DMS 273 treated with DMSO at 0.1 percent for 48 hours (cell line): Measurements from ENCODE around the gene RASAL1.

ENCODE experiments used
- DNase-seq: peaks from one replicate; lab custom pipeline; 2025; lab: John Stamatoyannopoulos, UW

RASAL1 gene

DNA sequence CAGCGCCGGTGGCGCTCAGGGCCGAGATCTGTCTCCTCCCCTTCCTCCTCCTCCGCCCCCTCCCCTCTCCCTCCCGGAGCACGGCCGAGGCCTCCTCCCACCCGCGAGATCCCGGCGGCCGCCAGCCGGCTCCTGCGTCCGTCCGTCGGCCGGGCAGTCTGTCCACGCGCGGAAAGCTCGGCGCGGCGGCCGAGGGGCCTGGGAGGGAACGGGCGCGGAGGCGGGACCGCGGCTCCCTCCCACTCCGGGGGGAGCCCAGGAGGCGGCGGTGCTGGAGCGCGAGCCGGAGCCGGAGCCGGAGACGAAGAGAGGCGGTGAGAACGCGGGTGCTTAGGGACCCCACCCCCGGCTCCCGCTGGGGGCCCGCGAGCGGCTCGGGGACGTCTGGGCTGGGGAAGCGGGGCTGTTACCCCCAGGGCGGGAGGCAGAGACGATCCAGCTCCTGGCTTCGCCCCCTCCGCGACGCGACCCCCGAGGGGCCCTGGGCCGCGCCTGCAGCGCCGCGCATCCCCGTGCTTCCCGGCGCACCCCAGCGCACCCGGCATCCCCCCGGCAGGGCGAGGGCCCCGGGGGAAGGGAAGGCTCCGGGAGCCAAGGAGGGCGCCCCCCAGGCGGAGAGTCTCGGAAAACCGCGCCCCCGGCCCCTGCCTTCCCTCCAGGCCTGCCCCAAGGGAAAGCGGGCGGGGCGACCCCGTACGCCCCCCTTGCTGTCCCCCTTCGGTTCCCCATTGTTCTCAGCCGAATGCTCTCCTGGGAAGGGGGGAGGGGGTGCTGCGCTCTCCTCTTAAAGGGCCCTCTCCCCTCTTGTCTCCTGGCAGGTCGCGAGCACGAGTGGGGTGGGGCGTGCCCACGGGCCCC, 78.7 kb downstream of the RASAL1 start, which contains the start of gene DTX1:
Gene DTX1 (plus strand): TSS at position 100 of the 858 bp plus-strand sequence. CDS start 1,463 bp downstream, outside the sequence.
- no peak for DNase-seq

DNA sequence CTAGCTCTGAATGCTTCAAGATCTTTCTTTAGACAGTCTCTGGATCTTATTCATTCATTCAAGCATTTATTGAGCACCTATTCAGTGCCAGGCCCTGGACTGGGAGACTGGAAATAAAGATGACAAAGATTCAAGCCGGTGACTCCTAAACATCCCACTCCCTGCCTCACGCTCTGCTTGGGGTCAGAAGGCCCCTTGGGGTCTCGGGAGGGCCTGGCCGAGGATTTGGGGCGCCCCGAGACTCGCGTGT, 79.3 kb downstream of the RASAL1 start:
- no peak for DNase-seq

DNA sequence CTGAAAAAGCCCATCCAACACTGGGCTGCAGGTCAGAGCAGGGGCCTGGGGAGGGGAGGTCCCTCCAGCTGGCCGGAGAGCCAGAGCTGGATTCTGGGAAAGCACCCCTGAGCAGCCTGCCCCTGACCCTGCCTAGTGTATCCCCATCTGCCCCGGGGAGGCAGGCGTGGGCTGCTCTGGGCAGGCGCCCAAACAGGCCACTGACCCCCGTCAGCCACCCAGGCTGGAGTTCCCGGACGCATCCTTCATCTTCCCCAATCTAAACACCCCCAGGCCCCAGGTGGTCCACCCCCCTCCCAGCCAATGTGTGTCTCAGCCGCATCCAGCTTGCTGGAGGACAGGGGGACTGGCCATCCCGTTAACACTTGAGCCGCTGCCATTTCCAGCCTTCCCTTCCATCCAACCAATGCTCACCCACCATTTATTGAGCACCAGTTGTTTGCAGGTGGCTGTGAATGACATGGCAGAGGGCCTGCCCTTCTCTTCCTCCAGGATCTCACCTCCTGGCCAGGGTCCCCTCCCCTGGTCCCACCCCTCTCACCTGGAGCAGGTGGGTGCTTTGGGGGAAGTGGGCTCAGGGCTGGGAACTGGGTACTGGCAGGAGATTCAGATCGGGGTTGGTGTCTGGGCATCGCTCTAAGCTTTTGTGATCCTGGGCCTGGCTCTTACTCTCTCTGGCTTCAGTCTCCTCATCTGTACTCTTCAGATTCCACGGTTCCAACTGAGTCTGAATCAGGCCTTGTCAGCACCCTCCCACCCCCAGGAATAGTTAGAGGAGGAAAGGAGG, 79.8 kb downstream of the RASAL1 start:
- DNase-seq: no peak

GRCh38 chr12:113054948-113055486, 80.5 kb downstream of the RASAL1 start:
- no peak for DNase-seq

DNA sequence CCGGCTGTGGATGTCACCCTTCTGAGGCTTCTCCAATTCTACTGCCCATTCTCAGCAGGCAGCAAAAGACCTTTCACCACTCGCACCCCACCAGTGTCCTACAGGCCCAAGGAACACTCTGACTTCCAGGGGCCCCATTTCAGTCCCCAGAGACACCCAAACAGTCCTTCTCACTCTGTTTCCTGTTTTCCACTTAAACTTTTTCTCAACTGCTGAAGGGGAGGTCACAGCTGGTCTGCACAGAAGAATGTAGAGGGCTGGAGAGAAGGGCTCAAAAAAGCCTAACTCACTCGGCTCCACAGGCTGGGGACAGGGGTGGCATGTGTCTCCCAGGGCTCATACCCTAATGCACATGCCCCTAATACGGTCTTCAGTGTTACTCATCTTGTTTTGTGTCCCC, 83.2 kb downstream of the RASAL1 start:
- no peak for DNase-seq

DNA sequence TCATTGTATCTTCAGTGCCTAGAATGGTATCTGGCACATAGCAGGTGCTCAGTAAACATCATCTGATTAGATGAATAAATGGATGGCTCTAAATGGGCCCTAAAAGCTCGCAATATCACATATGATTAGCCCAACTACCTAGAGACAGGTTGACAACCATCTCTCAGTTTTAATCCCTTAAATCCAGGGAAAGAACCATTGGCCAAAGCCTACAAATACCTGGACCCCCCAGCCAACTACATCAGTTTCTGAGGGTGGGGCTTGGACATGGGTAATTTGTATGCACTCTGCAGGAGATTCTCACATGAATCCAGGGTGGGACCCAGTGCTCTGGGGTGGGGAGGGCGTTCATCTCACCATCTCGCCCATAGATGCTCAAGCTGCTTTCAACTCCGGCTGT, 83.8 kb downstream of the RASAL1 start:
- no peak for DNase-seq

GRCh38 chr12:113050795-113051194, 84.8 kb downstream of the RASAL1 start:
- no peak for DNase-seq

- no peak for DNase-seq
These were observed 85.4 kb downstream of the RASAL1 start for GRCh38 chr12:113049976-113050742.
